ENCODE results near the gene NFATC3. TPM values are rescaled to one million over a fixed set of nuclear protein-coding genes. Genes with fewer than 3 reads are reported as not detected.
A peak's percentile ranks its signal among the peaks of the same experiment; 100 is the strongest.

Gene NFATC3
- total and polyA plus RNA-seq, 12 donors = 6.3 to 32.9 (median 23.4) TPM

DNA sequence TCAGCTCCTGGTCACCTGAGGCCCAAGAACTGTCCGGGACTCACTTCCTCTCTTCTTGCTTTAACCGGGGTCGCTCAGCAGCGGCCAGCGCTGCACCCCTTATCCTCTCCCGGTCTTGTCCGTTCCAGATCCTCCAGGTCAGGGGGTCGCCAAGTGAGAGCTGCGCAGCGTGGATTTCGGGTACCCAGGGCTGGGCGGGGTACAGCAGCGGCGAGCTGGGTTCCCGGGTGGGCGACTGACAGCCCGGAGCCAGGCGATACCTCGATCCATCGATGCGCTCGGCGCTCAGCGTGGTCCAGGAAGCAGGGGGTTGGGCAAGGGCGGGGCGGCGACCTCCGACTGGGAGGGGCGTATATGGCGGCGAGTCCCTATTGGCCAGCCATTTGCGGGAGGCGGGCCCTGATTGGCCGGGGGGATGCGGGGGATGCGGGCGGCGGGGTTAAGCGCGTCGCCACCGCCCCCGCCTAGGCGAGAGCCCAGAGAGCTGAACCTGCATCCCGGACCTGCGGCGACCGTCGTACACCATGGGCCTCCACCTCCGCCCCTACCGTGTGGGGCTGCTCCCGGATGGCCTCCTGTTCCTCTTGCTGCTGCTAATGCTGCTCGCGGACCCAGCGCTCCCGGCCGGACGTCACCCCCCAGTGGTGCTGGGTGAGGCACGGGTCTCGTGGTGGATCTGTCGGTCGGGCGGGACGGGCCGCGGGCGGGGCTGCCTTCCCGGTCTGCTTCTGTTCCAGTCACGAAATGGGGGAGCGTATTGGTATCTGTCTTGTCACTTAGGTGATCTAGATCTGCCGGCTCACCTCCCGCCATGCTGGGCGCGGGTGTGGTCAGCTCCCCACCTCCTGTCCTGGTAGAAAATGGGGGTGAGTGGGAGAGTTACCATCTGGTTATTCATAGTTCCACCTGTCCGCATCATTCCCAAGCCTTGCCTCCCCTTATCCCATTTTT is 160.0 kb downstream of the NFATC3 start, which contains the start of gene PLA2G15:
Gene PLA2G15 (plus strand): TSS at position 471 of the 951 bp plus-strand sequence. CDS start 54 bp downstream, at position 525.
- intact Hi-C loops (cut with DNase I) = loop anchor here in 6 of 10 donors (5.0 to 10.0 kb wide), 3 partner anchors 82 to 270 kb away; no protein-coding TSS in a partner anchor

DNA sequence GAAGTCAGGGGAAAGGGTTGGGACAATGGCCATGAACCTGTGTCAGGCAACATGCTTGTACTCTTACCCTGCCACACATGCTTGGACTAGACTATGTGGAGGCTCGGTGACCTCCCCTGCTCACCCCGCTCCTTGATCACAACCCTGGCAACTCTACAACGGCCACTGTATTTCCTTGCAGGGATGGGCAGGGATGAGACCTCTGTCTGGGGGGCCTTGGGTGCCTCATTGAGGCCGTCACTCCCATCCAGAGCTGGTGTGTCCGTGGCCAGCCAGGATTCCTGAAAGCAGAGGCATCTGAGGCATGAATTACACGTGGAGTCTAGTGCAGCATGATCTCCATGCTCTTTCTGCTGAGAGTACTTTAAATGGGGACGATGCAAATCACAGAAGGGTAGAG is 161.0 kb downstream of the NFATC3 start:
- Histone ChIP-seq H3K27ac (peak overlapping the region in 9 of 10 donors; percentile 30 to 95 (median 87)), H3K27me3 (no peaks in the 10 kb centered on the region), H3K4me3 (peak overlapping the region in 9 of 10 donors; percentile 77 to 100 (median 87)), H3K9me3 (no peaks in the 10 kb centered on the region), H3K4me1 (peaks cover 10 to 65% (median 54%) of the 10 kb centered on the region in 9 donors), H3K36me3 (peaks cover 0 to 31% (median 7%) of the 10 kb centered on the region in 9 donors)
- intact Hi-C loops (cut with DNase I) = loop anchor here in 1 of 10 donors (10.0 kb wide), 1 partner anchor 269 kb away; no protein-coding TSS in a partner anchor
- WGBS, 2 donors = 57 to 69% methylated on average over 7 of the region's 7 CpGs
- no peak for TF ChIP-seq CTCF (IDR thresholded peaks at IDR 0.05)
- DNase-seq (no peak), ATAC-seq (no peak)

More for the DNA sequence above, 160.0 kb downstream of the NFATC3 start, which contains the start of gene PLA2G15:
- H3K9me3 ChIP-seq = no peaks in the 10 kb centered on the region
- peaks cover 10 to 56% (median 49%) of the 10 kb centered on the region in 9 donors for H3K4me1 ChIP-seq
- H3K27me3 ChIP-seq = no peaks in the 10 kb centered on the region
- WGBS, 2 donors = 1% methylated on average over 75 of the region's 75 CpGs
- H3K27ac ChIP-seq = peak within 1 kb of the TSS; percentile 8 to 95 (median 86)
- TF ChIP-seq CTCF (IDR thresholded peaks at IDR 0.05) = peak in 1 of 9 donors; percentile 6
- H3K4me3 ChIP-seq = peak within 1 kb of the TSS; percentile 77 to 100 (median 87)
- peaks cover 0 to 22% (median 0%) of the 10 kb centered on the region in 9 donors for H3K36me3 ChIP-seq
- DNase-seq = peak; percentile 99
- ATAC-seq = peak; percentile 93 to 98 (median 96)

DNA sequence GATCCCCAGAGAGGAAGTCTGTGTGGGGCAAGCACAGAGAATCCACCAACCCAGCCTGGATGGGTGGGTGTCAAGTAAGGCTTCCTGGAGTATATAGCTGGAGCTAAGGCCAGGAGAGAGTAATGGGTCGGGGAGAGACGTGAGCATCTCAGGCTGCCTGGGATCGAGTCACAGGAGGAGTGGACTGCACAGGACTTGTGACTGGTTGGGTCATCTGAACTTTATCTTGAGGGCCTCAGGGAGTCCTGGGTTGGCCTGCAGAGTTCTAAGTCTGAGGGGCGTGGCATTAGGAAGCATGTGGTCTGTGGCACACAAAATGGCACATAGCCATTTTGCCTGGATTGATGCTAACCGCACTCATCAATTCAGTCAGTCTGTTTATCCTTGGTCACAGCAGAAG is 161.5 kb downstream of the NFATC3 start:
- Histone ChIP-seq H3K27me3 (no peaks in the 10 kb centered on the region), H3K36me3 (peaks cover 0 to 37% (median 11%) of the 10 kb centered on the region in 9 donors), H3K4me1 (peaks cover 13 to 71% (median 59%) of the 10 kb centered on the region in 9 donors), H3K4me3 (peak overlapping the region in 8 of 10 donors; percentile 77 to 100 (median 91)), H3K27ac (peak overlapping the region; percentile 45 to 95 (median 86)), H3K9me3 (no peaks in the 10 kb centered on the region)
- TF ChIP-seq CTCF (IDR thresholded peaks at IDR 0.05) = no peak
- intact Hi-C loops (cut with DNase I) = loop anchor here in 1 of 10 donors (10.0 kb wide), 1 partner anchor 268 kb away; no protein-coding TSS in a partner anchor
- DNase-seq (no peak), ATAC-seq (peak in 2 of 8 donors; percentile 4 to 8)
- WGBS, 2 donors = 54 to 56% methylated on average over 5 of the region's 5 CpGs

- peaks cover 13 to 76% (median 62%) of the 10 kb centered on the region in 9 donors for H3K4me1 ChIP-seq
- DNase-seq (no peak), ATAC-seq (peak in 6 of 8 donors; percentile 0 to 21 (median 6))
- H3K36me3 ChIP-seq = peaks cover 0 to 44% (median 11%) of the 10 kb centered on the region in 9 donors
- H3K9me3 ChIP-seq = no peaks in the 10 kb centered on the region
- no peak for TF ChIP-seq CTCF (IDR thresholded peaks at IDR 0.05)
- H3K27ac ChIP-seq = peak overlapping the region; percentile 45 to 95 (median 86)
- intact Hi-C loops (cut with DNase I) = loop anchor here in 1 of 10 donors (10.0 kb wide), 1 partner anchor 267 kb away; no protein-coding TSS in a partner anchor
- peak overlapping the region in 5 of 10 donors; percentile 5 to 95 (median 77) for H3K4me3 ChIP-seq
- no peaks in the 10 kb centered on the region for H3K27me3 ChIP-seq
- 71 to 81% methylated on average over 4 of the region's 4 CpGs for WGBS, 2 donors
Observed at GRCh38 chr16:68247400-68247799, 162.2 kb downstream of the NFATC3 start.

All from heart right ventricle (tissue), 16 donors.